ENCODE results near the gene EML4.

DNA sequence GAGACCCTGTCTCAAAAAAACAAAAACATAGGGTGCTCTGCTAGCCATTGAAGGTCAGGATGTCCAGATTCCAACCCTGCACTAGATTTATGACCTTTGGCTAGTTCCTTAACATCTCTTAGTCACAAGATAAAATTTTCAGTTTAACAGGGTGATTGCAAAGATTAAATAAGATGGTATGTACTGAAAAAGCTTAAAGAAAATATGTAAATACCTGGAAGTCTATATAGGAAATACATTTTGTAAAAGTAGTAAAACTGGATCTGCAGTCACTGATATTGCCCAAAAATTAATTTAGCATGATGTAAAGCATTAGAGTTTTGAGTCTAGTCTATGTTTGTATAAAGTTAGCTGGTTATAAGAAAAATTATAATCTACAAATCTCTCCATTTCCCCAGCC, 197.3 kb downstream of the EML4 start:
- TF ChIP-seq POLR2A (IDR thresholded peaks at IDR 0.05) = no peak
- TF ChIP-seq, protein P1, sequence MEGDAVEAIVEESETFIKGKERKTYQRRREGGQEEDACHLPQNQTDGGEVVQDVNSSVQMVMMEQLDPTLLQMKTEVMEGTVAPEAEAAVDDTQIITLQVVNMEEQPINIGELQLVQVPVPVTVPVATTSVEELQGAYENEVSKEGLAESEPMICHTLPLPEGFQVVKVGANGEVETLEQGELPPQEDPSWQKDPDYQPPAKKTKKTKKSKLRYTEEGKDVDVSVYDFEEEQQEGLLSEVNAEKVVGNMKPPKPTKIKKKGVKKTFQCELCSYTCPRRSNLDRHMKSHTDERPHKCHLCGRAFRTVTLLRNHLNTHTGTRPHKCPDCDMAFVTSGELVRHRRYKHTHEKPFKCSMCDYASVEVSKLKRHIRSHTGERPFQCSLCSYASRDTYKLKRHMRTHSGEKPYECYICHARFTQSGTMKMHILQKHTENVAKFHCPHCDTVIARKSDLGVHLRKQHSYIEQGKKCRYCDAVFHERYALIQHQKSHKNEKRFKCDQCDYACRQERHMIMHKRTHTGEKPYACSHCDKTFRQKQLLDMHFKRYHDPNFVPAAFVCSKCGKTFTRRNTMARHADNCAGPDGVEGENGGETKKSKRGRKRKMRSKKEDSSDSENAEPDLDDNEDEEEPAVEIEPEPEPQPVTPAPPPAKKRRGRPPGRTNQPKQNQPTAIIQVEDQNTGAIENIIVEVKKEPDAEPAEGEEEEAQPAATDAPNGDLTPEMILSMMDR (IDR thresholded peaks at IDR 0.05) = no peak
